CD14-positive monocyte (primary cell): ENCODE measurements around the gene RRM1. TPM values are rescaled to one million over a fixed set of nuclear protein-coding genes. Genes with fewer than 3 reads are reported as not detected.

ENCODE experiments used
- DNase-seq, 3 donors: peaks; one replicate each; pipeline ENCODE4 v3.0.0-alpha.2; 2011 to 2022
- H2AFZ ChIP-seq: 2 replicates; pipeline ENCODE4 v1.6.0; 2012; ENCODE audit warnings: mild to moderate bottlenecking, low read depth, low read length, inconsistent platforms; ENCODE audit not compliant: insufficient read depth, poor library complexity, severe bottlenecking
- H3K27ac ChIP-seq, 2 donors: 1 replicate in 1 of 2; 2 replicates in 1 of 2; pipeline ENCODE4 v1.5.1; 2012 to 2013; ENCODE audit warnings: low read length in 2 of 2, control low read depth in 1 of 2, inconsistent platforms in 1 of 2, low read depth in 1 of 2, mild to moderate bottlenecking in 1 of 2
- H3K27me3 ChIP-seq, 2 donors: one replicate each; pipeline versions ENCODE4 v1.6.0 to v1.6.1; 2011 to 2013; ENCODE audit warnings: low read length in 2 of 2; ENCODE audit not compliant: control insufficient read depth in 2 of 2, insufficient read depth in 2 of 2
- H3K36me3 ChIP-seq, 2 donors: replicated peaks in 1 of 2; 1 replicate in 1 of 2; 2 replicates in 1 of 2; pipeline versions ENCODE4 v1.5.1 to v1.6.1; 2012 to 2013; ENCODE audit warnings: low read length in 2 of 2, control low read depth in 1 of 2, inconsistent platforms in 1 of 2, mild to moderate bottlenecking in 1 of 2; ENCODE audit not compliant: insufficient read depth in 2 of 2, control insufficient read depth in 1 of 2
- H3K4me1 ChIP-seq, 2 donors: 1 replicate in 1 of 2; 2 replicates in 1 of 2; pipeline versions ENCODE4 v1.5.1 to v1.6.1; 2012 to 2013; ENCODE audit warnings: low read length in 2 of 2, control low read depth in 1 of 2, inconsistent platforms in 1 of 2, mild to moderate bottlenecking in 1 of 2, moderate library complexity in 1 of 2; ENCODE audit not compliant: insufficient read depth in 2 of 2, control insufficient read depth in 1 of 2
- H3K4me2 ChIP-seq: replicated peaks from 2 replicates; pipeline ENCODE3; 2012; ENCODE audit warnings: low read length, moderate library complexity, mild to moderate bottlenecking; ENCODE audit not compliant: poor library complexity, severe bottlenecking; ENCODE audit errors: extremely low read depth
- H3K4me3 ChIP-seq, 3 experiments: fragments of 200-600 bp in 1 of 3; sonication (generic) in 1 of 3; replicated peaks in 1 of 3; 1 replicate in 2 of 3; 2 replicates in 1 of 3; pipeline ENCODE4 v1.5.1; 2011 to 2013; ENCODE audit warnings: low read length in 3 of 3, mild to moderate bottlenecking in 3 of 3, control low read depth in 2 of 3, low read depth in 2 of 3, inconsistent platforms in 1 of 3, moderate library complexity in 1 of 3
- H3K79me2 ChIP-seq: 2 replicates; pipeline ENCODE4 v1.6.0; 2012; ENCODE audit warnings: mild to moderate bottlenecking, control low read depth, inconsistent platforms, low read length, moderate library complexity; ENCODE audit not compliant: insufficient read depth
- H3K9ac ChIP-seq: 2 replicates; pipeline ENCODE4 v1.6.0; 2017; ENCODE audit warnings: low read length, mild to moderate bottlenecking; ENCODE audit not compliant: insufficient read depth, poor library complexity, severe bottlenecking
- H3K9me3 ChIP-seq, 2 donors: replicated peaks in 1 of 2; 1 replicate in 1 of 2; 2 replicates in 1 of 2; pipeline versions ENCODE4 v1.5.1 to v1.6.1; 2012 to 2013; ENCODE audit warnings: low read length in 2 of 2, control low read depth in 1 of 2; ENCODE audit not compliant: control insufficient read depth in 1 of 2, insufficient read depth in 1 of 2
- H4K20me1 ChIP-seq: 2 replicates; pipeline ENCODE4 v1.6.0; 2012; ENCODE audit warnings: mild to moderate bottlenecking, low read length, control low read depth, moderate library complexity; ENCODE audit not compliant: insufficient read depth
- H3K27ac Mint-ChIP-seq, 7 donors: one replicate each; pipeline ENCODE4 v1.8.0; 2020; ENCODE audit warnings: mild to moderate bottlenecking in 7 of 7, mixed read lengths in 7 of 7, moderate library complexity in 6 of 7, inconsistent platforms in 2 of 7
- H3K27me3 Mint-ChIP-seq, 3 donors: one replicate each; pipeline ENCODE4 v1.8.0; 2021 to 2022; ENCODE audit warnings: low read depth in 3 of 3, mild to moderate bottlenecking in 3 of 3, mixed read lengths in 3 of 3, moderate library complexity in 3 of 3, inconsistent platforms in 1 of 3
- H3K36me3 Mint-ChIP-seq, 2 donors: one replicate each; pipeline ENCODE4 v1.8.0; 2020; ENCODE audit warnings: mixed read lengths in 2 of 2, inconsistent platforms in 1 of 2, mild to moderate bottlenecking in 1 of 2
- H3K4me1 Mint-ChIP-seq: one replicate; pipeline ENCODE4 v1.8.0; 2020; ENCODE audit warnings: mild to moderate bottlenecking, mixed read lengths
- H3K4me3 Mint-ChIP-seq, 2 donors: one replicate each; pipeline ENCODE4 v1.8.0; 2020; ENCODE audit warnings: mild to moderate bottlenecking in 2 of 2, mixed read lengths in 2 of 2, moderate library complexity in 1 of 2
- H3K9me3 Mint-ChIP-seq, 7 donors: one replicate each; pipeline ENCODE4 v1.8.0; 2020 to 2022; ENCODE audit warnings: mixed read lengths in 7 of 7, mild to moderate bottlenecking in 6 of 7, moderate library complexity in 6 of 7, inconsistent platforms in 2 of 7
- intact Hi-C, 2 donors: fragments of 100-400 bp; cut with micrococcal nuclease; formaldehyde crosslinking; loops; one replicate each; pipeline versions ENCODE4 v1.15.0 to v1.15.1; 2023
- polyA plus RNA-seq, 3 donors: library from polyadenylated mRNA; depleted of rRNA in 1 of 3; unstranded in 2 of 3; stranded (reverse) in 1 of 3; fragments of 300-500 nt in 2 of 3; fragments of >200 nt in 1 of 3; fragmentation: Illumina TruSeq in 2 of 3; gene quantifications; 1 replicate in 2 of 3; 2 replicates in 1 of 3; pipeline ENCODE4 v1.2.3, GENCODE V29; 2012 to 2021
- TF ChIP-seq, protein P1 (sequence below): fragments of 200-600 bp; IDR thresholded peaks from one replicate; pipeline ENCODE4 v1.8.0; 2022; ENCODE audit warnings: antibody characterized with exemption, mild to moderate bottlenecking

RRM1 gene
- polyA plus RNA-seq, 3 donors = 5.4 to 16.1 (median 11.5) TPM

DNA sequence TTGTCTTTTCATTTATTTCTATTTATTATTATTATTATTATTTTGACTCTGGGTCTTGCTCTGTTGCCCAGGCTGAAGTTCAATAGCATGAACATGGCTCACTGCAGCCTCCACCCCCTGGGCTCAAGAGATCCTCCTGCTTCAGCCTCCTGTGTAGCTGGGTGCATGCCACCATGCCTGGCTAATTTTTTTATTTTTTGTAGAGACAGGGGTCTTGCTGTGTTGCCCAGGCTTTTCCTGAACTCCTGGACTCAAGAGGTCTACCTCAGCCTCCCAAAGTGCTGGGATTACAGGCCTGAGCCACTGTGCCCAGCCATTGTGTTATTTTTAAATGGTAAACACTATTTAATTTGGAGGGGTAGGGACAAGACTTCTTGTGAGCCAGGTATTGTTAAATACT, 23.3 kb upstream of the RRM1 start:
- intact Hi-C loops = loop anchor here in 1 of 2 donors (5.0 kb wide), 1 partner anchor 224 kb away; no protein-coding TSS in a partner anchor
- H3K4me1 Mint-ChIP-seq = peaks cover 32% of the 10 kb centered on the region
- no peak for DNase-seq
- H3K4me3 Mint-ChIP-seq = no peak overlapping the region
- Histone ChIP-seq H3K27me3 (no peaks in the 10 kb centered on the region), H2AFZ (no peak overlapping the region), H4K20me1 (peaks cover 20% of the 10 kb centered on the region), H3K4me1 (peaks cover 24 to 25% of the 10 kb centered on the region in 2 donors), H3K4me2 (no peak overlapping the region), H3K9me3 (no peaks in the 10 kb centered on the region), H3K36me3 (peaks cover 43 to 67% of the 10 kb centered on the region in 2 donors), H3K9ac (no peak overlapping the region), H3K4me3 (no peak overlapping the region), H3K27ac (peak overlapping the region in 1 of 2 donors; percentile 6), H3K79me2 (peaks cover 12% of the 10 kb centered on the region)
- H3K36me3 Mint-ChIP-seq = peaks cover 53 to 62% of the 10 kb centered on the region in 2 donors
- H3K27me3 Mint-ChIP-seq = no peaks in the 10 kb centered on the region
- TF ChIP-seq, protein P1, sequence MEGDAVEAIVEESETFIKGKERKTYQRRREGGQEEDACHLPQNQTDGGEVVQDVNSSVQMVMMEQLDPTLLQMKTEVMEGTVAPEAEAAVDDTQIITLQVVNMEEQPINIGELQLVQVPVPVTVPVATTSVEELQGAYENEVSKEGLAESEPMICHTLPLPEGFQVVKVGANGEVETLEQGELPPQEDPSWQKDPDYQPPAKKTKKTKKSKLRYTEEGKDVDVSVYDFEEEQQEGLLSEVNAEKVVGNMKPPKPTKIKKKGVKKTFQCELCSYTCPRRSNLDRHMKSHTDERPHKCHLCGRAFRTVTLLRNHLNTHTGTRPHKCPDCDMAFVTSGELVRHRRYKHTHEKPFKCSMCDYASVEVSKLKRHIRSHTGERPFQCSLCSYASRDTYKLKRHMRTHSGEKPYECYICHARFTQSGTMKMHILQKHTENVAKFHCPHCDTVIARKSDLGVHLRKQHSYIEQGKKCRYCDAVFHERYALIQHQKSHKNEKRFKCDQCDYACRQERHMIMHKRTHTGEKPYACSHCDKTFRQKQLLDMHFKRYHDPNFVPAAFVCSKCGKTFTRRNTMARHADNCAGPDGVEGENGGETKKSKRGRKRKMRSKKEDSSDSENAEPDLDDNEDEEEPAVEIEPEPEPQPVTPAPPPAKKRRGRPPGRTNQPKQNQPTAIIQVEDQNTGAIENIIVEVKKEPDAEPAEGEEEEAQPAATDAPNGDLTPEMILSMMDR = no peak
- H3K9me3 Mint-ChIP-seq = no peaks in the 10 kb centered on the region
- peak overlapping the region in 2 of 7 donors; percentile 22 to 34 for H3K27ac Mint-ChIP-seq

- peaks cover 12% of the 10 kb centered on the region for H3K79me2 ChIP-seq
- no peak overlapping the region for H3K9ac ChIP-seq
- peaks cover 16% of the 10 kb centered on the region for H4K20me1 ChIP-seq
- no peaks in the 10 kb centered on the region for H3K9me3 ChIP-seq
- H3K4me2 ChIP-seq = no peak overlapping the region
- intact Hi-C loops = loop anchor here in 1 of 2 donors (5.0 kb wide), 1 partner anchor 225 kb away; no protein-coding TSS in a partner anchor
- Mint-ChIP-seq H3K27ac (peak overlapping the region in 6 of 7 donors; percentile 6 to 74 (median 56)), H3K4me3 (no peak overlapping the region), H3K27me3 (no peaks in the 10 kb centered on the region), H3K4me1 (peaks cover 26% of the 10 kb centered on the region), H3K36me3 (peaks cover 58 to 66% of the 10 kb centered on the region in 2 donors), H3K9me3 (no peaks in the 10 kb centered on the region)
- DNase-seq = no peak
- peaks cover 43 to 66% of the 10 kb centered on the region in 2 donors for H3K36me3 ChIP-seq
- H2AFZ ChIP-seq = no peak overlapping the region
- H3K4me1 ChIP-seq = peaks cover 18 to 20% of the 10 kb centered on the region in 2 donors
- H3K27me3 ChIP-seq = no peaks in the 10 kb centered on the region
- TF ChIP-seq, protein P1 = no peak
- peak overlapping the region in 1 of 2 donors; percentile 6 for H3K27ac ChIP-seq
- H3K4me3 ChIP-seq = no peak overlapping the region
Observed at GRCh38 chr11:4071914-4072313, 22.7 kb upstream of the RRM1 start.
